Testis (tissue), 3 donors: ENCODE data around the gene PSMF1. TPM values are rescaled to one million over a fixed set of nuclear protein-coding genes. Genes with fewer than 3 reads are reported as not detected.

Experiments used
- DNase-seq: peaks from one replicate; pipeline ENCODE4 v3.0.0-alpha.2; 2019
- H3K27ac ChIP-seq, 2 donors: fragments of 200-600 bp; sonication (generic); one replicate each; pipeline ENCODE4 v1.5.1; 2019
- H3K27me3 ChIP-seq: fragments of 200-600 bp; sonication (generic); one replicate; pipeline ENCODE4 v1.5.1; 2019
- H3K36me3 ChIP-seq: fragments of 200-600 bp; sonication (generic); one replicate; pipeline ENCODE4 v1.5.1; 2017; ENCODE audit warnings: low read depth; ENCODE audit errors: missing control alignments
- H3K4me1 ChIP-seq: fragments of 200-600 bp; sonication (generic); one replicate; pipeline ENCODE4 v1.5.1; 2019
- H3K4me3 ChIP-seq, 2 donors: fragments of 200-600 bp; sonication (generic); one replicate each; pipeline ENCODE4 v1.5.1; 2017 to 2019
- H3K9me3 ChIP-seq: fragments of 200-600 bp; sonication (generic); one replicate; pipeline ENCODE4 v1.5.1; 2017
- CTCF ChIP-seq, 3 experiments: fragments of 450-650 bp in 2 of 3; fragments of 200-600 bp in 1 of 3; sonication (generic) in 1 of 3; IDR thresholded peaks; one replicate each; pipeline ENCODE4 v1.5.1; 2016 to 2019; ENCODE audit warnings: antibody characterized with exemption in 3 of 3, mild to moderate bottlenecking in 2 of 3, moderate library complexity in 1 of 3
- POLR2A ChIP-seq: fragments of 450-650 bp; IDR thresholded peaks from one replicate; pipeline ENCODE4 v1.6.1; 2017; ENCODE audit warnings: antibody characterized with exemption, mild to moderate bottlenecking, moderate library complexity
- WGBS, 2 donors: methylation state at CpG; one replicate each; pipeline ENCODE4 v1.1.5; 2018; 5-methylcytosine and 5-hydroxymethylcytosine counted together
- intact Hi-C: fragments of 100-400 bp; cut with DNase I; formaldehyde crosslinking; loops from one replicate; pipeline ENCODE4 v1.15.1; 2023; ENCODE audit warnings: low total_unique reads
- polyA plus RNA-seq: library from polyadenylated mRNA; stranded (reverse); fragments of 350-450 nt; fragmentation: Illumina TruSeq; extraction: RNeasy Lipid Tissue Mini Kit (QIAGEN cat#74804); gene quantifications from one replicate; pipeline ENCODE4 v1.2.3, GENCODE V29; 2014; ENCODE audit warnings: low read depth, low replicate concordance; ENCODE audit not compliant: insufficient read depth
- total RNA-seq, 2 donors: library from RNA; depleted of rRNA; stranded (reverse); fragments of >200 nt; gene quantifications; one replicate each; pipeline ENCODE4 v1.2.3, GENCODE V29; 2016

The PSMF1 gene
- total and polyA plus RNA-seq, 3 donors from 2014 or later = 265 to 380 (median 331) TPM

GRCh38 chr20:1207293-1207878 lies 89.0 kb downstream of the PSMF1 start:
- no peak overlapping the region for H3K4me3 ChIP-seq
- H3K36me3 ChIP-seq = no peaks in the 10 kb centered on the region
- TF ChIP-seq CTCF (IDR thresholded peaks at IDR 0.05) = no peak
- no peak for TF ChIP-seq POLR2A
- peaks cover 7% of the 10 kb centered on the region for H3K4me1 ChIP-seq
- intact Hi-C loops = no loop called here
- H3K27me3 ChIP-seq = no peaks in the 10 kb centered on the region
- no peak overlapping the region for H3K27ac ChIP-seq
- 71 to 74% methylated on average over 3 of the region's 3 CpGs for WGBS, 2 donors
- DNase-seq = no peak
- no peaks in the 10 kb centered on the region for H3K9me3 ChIP-seq

- intact Hi-C loops = no loop called here
- WGBS, 2 donors = 68 to 71% methylated on average over 5 of the region's 5 CpGs
- Histone ChIP-seq H3K4me1 (no peaks in the 10 kb centered on the region), H3K27ac (no peak overlapping the region), H3K4me3 (no peak overlapping the region), H3K36me3 (no peaks in the 10 kb centered on the region), H3K27me3 (no peaks in the 10 kb centered on the region), H3K9me3 (no peaks in the 10 kb centered on the region)
- TF ChIP-seq CTCF (IDR thresholded peaks at IDR 0.05) = no peak
- no peak for TF ChIP-seq POLR2A
- no peak for DNase-seq
These were observed 91.3 kb downstream of the PSMF1 start for GRCh38 chr20:1209447-1210387.

DNA sequence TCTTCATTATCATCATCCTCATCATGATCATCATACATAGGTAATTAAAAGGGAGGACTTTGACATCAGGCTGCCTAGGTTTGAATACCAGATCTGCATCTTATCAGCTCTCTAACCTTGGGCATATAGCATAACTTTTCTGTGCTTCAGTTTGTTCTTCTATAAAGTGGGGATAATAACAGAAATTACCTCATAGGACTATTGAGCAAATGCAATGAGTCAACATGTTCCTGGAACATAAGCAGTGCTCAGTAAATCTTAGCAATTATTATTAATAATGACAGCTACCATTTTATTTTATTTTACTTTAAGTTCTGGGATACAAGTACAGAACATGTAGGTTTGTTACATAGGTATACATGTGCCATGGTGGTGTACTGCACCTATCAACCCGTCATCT lies 92.1 kb downstream of the PSMF1 start:
- Histone ChIP-seq H3K9me3 (no peaks in the 10 kb centered on the region), H3K27me3 (no peaks in the 10 kb centered on the region), H3K4me3 (no peak overlapping the region), H3K36me3 (no peaks in the 10 kb centered on the region), H3K27ac (no peak overlapping the region), H3K4me1 (no peaks in the 10 kb centered on the region)
- DNase-seq = no peak
- intact Hi-C loops = no loop called here
- 97 to 100% methylated on average over 1 of the region's 1 CpG for WGBS, 2 donors
- TF ChIP-seq CTCF (IDR thresholded peaks at IDR 0.05) (no peak), POLR2A (no peak)

DNA sequence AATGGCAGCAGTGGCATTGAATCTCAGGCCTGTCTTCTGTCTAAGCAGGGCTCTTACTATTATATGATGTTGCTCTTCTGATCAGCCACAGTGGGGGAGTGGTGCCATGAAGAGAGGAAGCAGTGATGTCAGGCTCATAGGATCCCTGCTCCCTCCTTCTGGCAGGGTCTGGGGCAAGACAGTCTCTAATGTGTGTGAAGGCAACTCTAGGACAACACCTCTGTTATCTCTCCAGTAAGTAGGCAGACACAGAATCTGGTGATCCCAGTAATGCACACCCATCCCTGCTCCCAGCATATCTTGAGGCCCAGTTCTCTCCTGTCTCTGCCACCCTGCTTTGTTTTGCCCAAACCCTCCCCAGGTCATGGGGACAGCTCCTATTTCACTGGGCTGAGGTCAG lies 93.6 kb downstream of the PSMF1 start:
- Histone ChIP-seq H3K4me3 (no peak overlapping the region), H3K4me1 (no peaks in the 10 kb centered on the region), H3K27me3 (no peaks in the 10 kb centered on the region), H3K9me3 (no peaks in the 10 kb centered on the region), H3K27ac (no peak overlapping the region), H3K36me3 (no peaks in the 10 kb centered on the region)
- no peak for DNase-seq
- intact Hi-C loops = no loop called here
- TF ChIP-seq CTCF (IDR thresholded peaks at IDR 0.05) (no peak), POLR2A (no peak)
